GM10248 (cell line): ENCODE measurements around the gene CAPZA1.
"Not testable (repeated sequence)": the region's sequence is repeated elsewhere in the genome, so short reads cannot be mapped to it uniquely, and the experiment has no call there.

Experiments used
- CTCF ChIA-PET: fragments of 300-600 bp; sonication (Branson Sonifier 250); formaldehyde crosslinking; extraction: SDS; loops from one replicate; lab custom pipeline; 2021; ENCODE audit warnings: antibody characterized with exemption; lab: Yijun Ruan, JAX
- POLR2A ChIA-PET: fragments of 350-650 bp; sonication (Branson Sonifier 250); formaldehyde crosslinking; extraction: SDS; loops from one replicate; lab custom pipeline; 2020; ENCODE audit warnings: antibody characterized with exemption; lab: Yijun Ruan, JAX
- DNase-seq: peaks from one replicate; pipeline ENCODE4 v3.0.0; 2012; ENCODE audit errors: extremely low spot score
- TF ChIP-seq, protein P1 (sequence below): IDR thresholded peaks from 2 replicates; pipeline ENCODE4 v1.5.1; 2012; ENCODE audit warnings: mild to moderate bottlenecking, low read depth; ENCODE audit errors: extremely low read depth, missing control alignments, control extremely low read depth

Gene CAPZA1

GRCh38 chr1:112605633-112606327, 13.9 kb upstream of the CAPZA1 start:
- ChIA-PET CTCF (interaction anchor here (1.1 to 4.5 kb wide), 4 partner anchors 8 to 104 kb away, joined by 3 to 17 read pairs (median 6); partner anchors contain the start of genes CAPZA1 and ST7L), POLR2A (no interaction called here)
- no peak for DNase-seq
- TF ChIP-seq, protein P1, sequence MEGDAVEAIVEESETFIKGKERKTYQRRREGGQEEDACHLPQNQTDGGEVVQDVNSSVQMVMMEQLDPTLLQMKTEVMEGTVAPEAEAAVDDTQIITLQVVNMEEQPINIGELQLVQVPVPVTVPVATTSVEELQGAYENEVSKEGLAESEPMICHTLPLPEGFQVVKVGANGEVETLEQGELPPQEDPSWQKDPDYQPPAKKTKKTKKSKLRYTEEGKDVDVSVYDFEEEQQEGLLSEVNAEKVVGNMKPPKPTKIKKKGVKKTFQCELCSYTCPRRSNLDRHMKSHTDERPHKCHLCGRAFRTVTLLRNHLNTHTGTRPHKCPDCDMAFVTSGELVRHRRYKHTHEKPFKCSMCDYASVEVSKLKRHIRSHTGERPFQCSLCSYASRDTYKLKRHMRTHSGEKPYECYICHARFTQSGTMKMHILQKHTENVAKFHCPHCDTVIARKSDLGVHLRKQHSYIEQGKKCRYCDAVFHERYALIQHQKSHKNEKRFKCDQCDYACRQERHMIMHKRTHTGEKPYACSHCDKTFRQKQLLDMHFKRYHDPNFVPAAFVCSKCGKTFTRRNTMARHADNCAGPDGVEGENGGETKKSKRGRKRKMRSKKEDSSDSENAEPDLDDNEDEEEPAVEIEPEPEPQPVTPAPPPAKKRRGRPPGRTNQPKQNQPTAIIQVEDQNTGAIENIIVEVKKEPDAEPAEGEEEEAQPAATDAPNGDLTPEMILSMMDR = no peak

GRCh38 chr1:112614460-112615065, 5.1 kb upstream of the CAPZA1 start:
- ChIA-PET CTCF (interaction anchor here (0.7 to 7.8 kb wide), 20 partner anchors 9 to 255 kb away, joined by 3 to 73 read pairs (median 4); partner anchors contain the start of gene PPM1J), POLR2A (no interaction called here)
- TF ChIP-seq, protein P1 = peak; percentile 61
- no peak for DNase-seq

DNA sequence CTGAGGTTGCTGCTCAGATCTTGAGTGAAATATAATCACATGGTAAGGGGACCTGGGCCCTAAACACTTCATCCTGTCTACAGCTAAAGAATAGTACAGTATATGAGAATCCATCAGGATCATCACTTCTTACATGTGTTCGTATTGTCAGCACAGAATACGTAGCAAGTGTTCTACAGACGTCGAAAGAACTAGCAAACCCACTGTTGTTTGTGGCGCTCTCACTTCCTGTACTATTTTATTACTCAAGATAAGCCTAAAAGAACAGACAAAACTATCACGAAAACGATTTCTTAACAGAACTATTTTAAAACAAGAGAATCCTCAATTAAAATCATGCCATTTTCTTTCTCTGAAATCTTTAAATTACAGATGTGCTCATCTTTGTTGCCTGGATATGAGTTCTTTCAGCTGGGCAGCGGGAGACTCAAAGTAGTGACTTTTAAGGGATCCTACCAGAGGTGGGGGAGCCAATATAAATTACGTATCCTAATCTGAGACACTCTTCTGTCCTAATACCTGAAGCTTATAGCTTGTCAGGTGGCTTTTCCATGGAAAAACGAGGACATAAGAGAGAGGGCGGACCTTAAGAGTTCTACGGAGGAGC, 1.4 kb upstream of the CAPZA1 start:
- ChIA-PET CTCF (interaction anchor here (1.0 to 7.8 kb wide), 8 partner anchors 10 to 248 kb away, joined by 3 to 73 read pairs (median 4); no protein-coding TSS in a partner anchor), POLR2A (interaction anchor here (0.9 to 1.5 kb wide), 3 partner anchors 20 to 97 kb away, joined by 3 to 4 read pairs (median 3); partner anchors contain the start of genes MOV10 and PPM1J)
- peak; percentile 34 for DNase-seq
- TF ChIP-seq, protein P1 = no peak

- ChIA-PET POLR2A (interaction anchor here (0.9 to 1.5 kb wide), 4 partner anchors 19 to 225 kb away, joined by 3 to 4 read pairs (median 3); partner anchors contain the start of genes MOV10 and PPM1J), CTCF (interaction anchor here (1.0 to 4.0 kb wide), 7 partner anchors 9 to 249 kb away, joined by 3 to 17 read pairs (median 3); no protein-coding TSS in a partner anchor)
- TF ChIP-seq, protein P1 = no peak
- peak; percentile 39 for DNase-seq
These were observed 713 bp upstream of the CAPZA1 start, which contains the start of gene ST7L for GRCh38 chr1:112618721-112619517. ST7L (minus strand) TSS chr1:112619141; CDS start chr1:112619113, 28 bp downstream.

DNA sequence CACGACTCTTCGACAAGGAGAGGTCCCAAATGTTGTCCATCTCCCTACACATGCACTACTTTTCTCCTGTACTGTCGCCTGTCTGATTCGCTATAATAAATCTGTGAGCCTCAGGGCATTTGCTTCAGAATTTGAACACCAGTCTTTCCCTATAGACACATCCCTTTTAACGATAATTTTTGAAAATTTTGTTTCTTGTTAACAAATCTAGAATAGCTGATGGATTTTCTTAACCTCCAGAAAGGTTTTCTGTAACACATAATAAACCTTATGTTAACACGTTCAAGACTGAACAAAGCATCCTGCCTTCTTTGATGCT, 704 bp downstream of the CAPZA1 start:
- TF ChIP-seq, protein P1 = no peak
- CTCF ChIA-PET = no interaction called here
- POLR2A ChIA-PET = no interaction called here
- no peak for DNase-seq

DNA sequence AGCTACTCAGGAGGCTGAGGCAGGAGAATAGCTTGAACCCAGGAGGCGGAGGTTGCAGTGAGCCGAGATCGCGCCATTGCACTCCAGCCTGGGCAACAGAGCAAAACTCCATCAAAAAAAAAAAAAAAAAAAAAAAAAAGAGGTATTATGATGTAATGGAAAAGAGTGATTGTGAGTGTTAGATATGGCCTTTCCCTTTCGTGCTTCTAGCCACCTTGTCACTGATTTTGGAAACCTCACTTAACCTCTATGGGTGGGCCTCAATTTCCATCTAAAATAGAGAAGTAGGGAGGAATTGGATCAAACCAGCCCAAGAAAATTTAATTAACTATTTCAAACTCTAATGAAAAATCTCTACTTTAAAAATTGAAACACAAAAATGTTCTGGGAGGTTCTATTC, 4.9 kb downstream of the CAPZA1 start:
- ChIA-PET CTCF (interaction anchor here (0.9 to 1.5 kb wide), 2 partner anchors 12 to 448 kb away, joined by 3 to 4 read pairs; no protein-coding TSS in a partner anchor), POLR2A (interaction anchor here (1.2 kb wide), 1 partner anchor 11 kb away, joined by 7 read pairs; no protein-coding TSS in a partner anchor)
- DNase-seq = not testable (repeated sequence)
